Left lung (tissue), 10 donors: ENCODE measurements around the gene SYCP2. TPM values are rescaled to one million over a fixed set of nuclear protein-coding genes. Genes with fewer than 3 reads are reported as not detected.

Experiments used
- ATAC-seq: fragments of 200-7000 bp; cut with Tn5 transposase; one replicate; pipeline ENCODE4 v1.9.1; 2020; ENCODE audit warnings: moderate library complexity
- DNase-seq, 4 donors: peaks; one replicate each; pipeline ENCODE4 v3.0.0-alpha.2; 2013 to 2020
- H3K27ac ChIP-seq, 2 donors: fragments of 200-600 bp; sonication (generic) in 1 of 2; one replicate each; pipeline versions ENCODE4 v1.5.0 to v1.8.0; 2020 to 2021
- H3K27me3 ChIP-seq, 2 donors: fragments of 200-600 bp; sonication (generic) in 1 of 2; one replicate each; pipeline versions ENCODE4 v1.5.0 to v1.8.0; 2020 to 2021
- H3K36me3 ChIP-seq, 2 donors: fragments of 200-600 bp; sonication (generic) in 1 of 2; one replicate each; pipeline versions ENCODE4 v1.5.0 to v1.8.0; 2020 to 2021
- H3K4me1 ChIP-seq, 2 donors: fragments of 200-600 bp; one replicate each; pipeline ENCODE4 v1.8.0; 2021
- H3K4me3 ChIP-seq, 2 donors: fragments of 200-600 bp; sonication (generic) in 1 of 2; one replicate each; pipeline versions ENCODE4 v1.5.0 to v1.8.0; 2020 to 2021; ENCODE audit warnings: mild to moderate bottlenecking in 1 of 2
- H3K9me3 ChIP-seq, 2 donors: fragments of 200-600 bp; sonication (generic) in 1 of 2; one replicate each; pipeline versions ENCODE4 v1.5.0 to v1.8.0; 2020 to 2021
- intact Hi-C, 2 donors: fragments of 100-400 bp; cut with DNase I; formaldehyde crosslinking; loops; one replicate each; pipeline versions ENCODE4 v1.11.2 to v1.14.2; 2022
- polyA plus RNA-seq, 6 donors: library from polyadenylated mRNA; unstranded; fragments of 120-200 nt; gene quantifications; one replicate each; pipeline ENCODE4 v1.2.1, GENCODE V29; 2013; ENCODE audit not compliant: insufficient read length in 6 of 6
- total RNA-seq, 2 donors: library from RNA; stranded (reverse); fragmentation: NEBNext Ultra II Directional; extraction: Animal tissue kit (Norgen Biotek cat#: 25700); gene quantifications; one replicate each; pipeline ENCODE4 v1.2.1, GENCODE V29; 2021
- TF ChIP-seq, protein P1 (sequence below), 2 donors: fragments of 200-600 bp; sonication (generic) in 1 of 2; IDR thresholded peaks; one replicate each; pipeline versions ENCODE4 v1.5.0 to v1.8.0; 2021; ENCODE audit warnings: antibody characterized with exemption in 2 of 2
- donor health status: DM: no; HTN: yes; CAD: no.
- donor health status: DM: no; HTN: no; CAD: no.

SYCP2 gene
- total and polyA plus RNA-seq, 8 donors = 1.8 to 12.0 (median 9.1) TPM

- Histone ChIP-seq H3K9me3 (no peaks in the 10 kb centered on the region), H3K27me3 (peaks cover 0 to 57% of the 10 kb centered on the region in 2 donors), H3K4me3 (no peak overlapping the region), H3K36me3 (no peaks in the 10 kb centered on the region), H3K4me1 (peaks cover 0 to 12% of the 10 kb centered on the region in 2 donors), H3K27ac (peak overlapping the region in 1 of 2 donors; percentile 13)
- intact Hi-C loops = no loop called here
- DNase-seq (peak in 1 of 4 donors; percentile 65), ATAC-seq (peak; percentile 52)
- TF ChIP-seq, protein P1, sequence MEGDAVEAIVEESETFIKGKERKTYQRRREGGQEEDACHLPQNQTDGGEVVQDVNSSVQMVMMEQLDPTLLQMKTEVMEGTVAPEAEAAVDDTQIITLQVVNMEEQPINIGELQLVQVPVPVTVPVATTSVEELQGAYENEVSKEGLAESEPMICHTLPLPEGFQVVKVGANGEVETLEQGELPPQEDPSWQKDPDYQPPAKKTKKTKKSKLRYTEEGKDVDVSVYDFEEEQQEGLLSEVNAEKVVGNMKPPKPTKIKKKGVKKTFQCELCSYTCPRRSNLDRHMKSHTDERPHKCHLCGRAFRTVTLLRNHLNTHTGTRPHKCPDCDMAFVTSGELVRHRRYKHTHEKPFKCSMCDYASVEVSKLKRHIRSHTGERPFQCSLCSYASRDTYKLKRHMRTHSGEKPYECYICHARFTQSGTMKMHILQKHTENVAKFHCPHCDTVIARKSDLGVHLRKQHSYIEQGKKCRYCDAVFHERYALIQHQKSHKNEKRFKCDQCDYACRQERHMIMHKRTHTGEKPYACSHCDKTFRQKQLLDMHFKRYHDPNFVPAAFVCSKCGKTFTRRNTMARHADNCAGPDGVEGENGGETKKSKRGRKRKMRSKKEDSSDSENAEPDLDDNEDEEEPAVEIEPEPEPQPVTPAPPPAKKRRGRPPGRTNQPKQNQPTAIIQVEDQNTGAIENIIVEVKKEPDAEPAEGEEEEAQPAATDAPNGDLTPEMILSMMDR (IDR thresholded peaks at IDR 0.05) = no peak
Observed at GRCh38 chr20:59831024-59831915, 102.2 kb downstream of the SYCP2 start.

- peak; percentile 4 for ATAC-seq
- intact Hi-C loops = no loop called here
- TF ChIP-seq, protein P1 (IDR thresholded peaks at IDR 0.05) = no peak
Observed at GRCh38 chr20:59830665-59831023, 102.8 kb downstream of the SYCP2 start.

GRCh38 chr20:59829786-59830664 lies 103.4 kb downstream of the SYCP2 start:
- TF ChIP-seq, protein P1 (IDR thresholded peaks at IDR 0.05) = no peak
- Histone ChIP-seq H3K4me1 (peaks cover 0 to 1% of the 10 kb centered on the region in 2 donors), H3K9me3 (no peaks in the 10 kb centered on the region), H3K4me3 (no peak overlapping the region), H3K27ac (no peak overlapping the region), H3K27me3 (peaks cover 0 to 45% of the 10 kb centered on the region in 2 donors), H3K36me3 (no peaks in the 10 kb centered on the region)
- DNase-seq (peak in 1 of 4 donors; percentile 17), ATAC-seq (no peak)
- intact Hi-C loops = no loop called here

More at GRCh38 chr20:59830665-59831023, 102.8 kb downstream of the SYCP2 start:
- H3K36me3 ChIP-seq = no peaks in the 10 kb centered on the region
- no peak for DNase-seq
- H3K4me3 ChIP-seq = no peak overlapping the region
- no peaks in the 10 kb centered on the region for H3K9me3 ChIP-seq
- peaks cover 0 to 51% of the 10 kb centered on the region in 2 donors for H3K27me3 ChIP-seq
- peak overlapping the region in 1 of 2 donors; percentile 13 for H3K27ac ChIP-seq
- H3K4me1 ChIP-seq = peaks cover 0 to 7% of the 10 kb centered on the region in 2 donors

- DNase-seq (peak in 1 of 4 donors; percentile 8), ATAC-seq (no peak)
- TF ChIP-seq, protein P1 (IDR thresholded peaks at IDR 0.05) = no peak
- no peaks in the 10 kb centered on the region for H3K36me3 ChIP-seq
- H3K9me3 ChIP-seq = no peaks in the 10 kb centered on the region
- H3K4me3 ChIP-seq = no peak overlapping the region
- H3K27ac ChIP-seq = no peak overlapping the region
- no peaks in the 10 kb centered on the region for H3K4me1 ChIP-seq
- intact Hi-C loops = no loop called here
- H3K27me3 ChIP-seq = peaks cover 0 to 45% of the 10 kb centered on the region in 2 donors
Observed at GRCh38 chr20:59829054-59829785, 104.2 kb downstream of the SYCP2 start.
